Activated CD4-positive, alpha-beta T cell treated with anti-CD3 and anti-CD28 coated beads for 36 hours (primary cell): ENCODE measurements around the gene CLEC16A. TPM values are rescaled to one million over a fixed set of nuclear protein-coding genes. Genes with fewer than 3 reads are reported as not detected.
"Not testable (repeated sequence)": the region's sequence is repeated elsewhere in the genome, so short reads cannot be mapped to it uniquely, and the experiment has no call there.

Experiments used
- ATAC-seq: fragments of 200-7000 bp; cut with Tn5 transposase; one replicate; pipeline ENCODE4 v1.10.0; 2021; ENCODE audit warnings: mild to moderate bottlenecking, moderate library complexity
- CTCF ChIA-PET: fragments of 350-600 bp; sonication (Branson Sonifier 250); formaldehyde crosslinking; loops from one replicate; lab custom pipeline; 2021; ENCODE audit warnings: antibody characterized with exemption; lab: Charles Lee
- POLR2A ChIA-PET: fragments of 350-600 bp; sonication (Branson Sonifier 250); formaldehyde crosslinking; loops from one replicate; lab custom pipeline; 2021; ENCODE audit warnings: antibody characterized with exemption, inconsistent platforms; lab: Charles Lee
- DNase-seq: peaks from one replicate; pipeline ENCODE4 v3.0.0-alpha.2; 2020
- H3K27ac Mint-ChIP-seq: one replicate; pipeline ENCODE4 v1.8.0; 2021; ENCODE audit warnings: mixed read lengths
- H3K27me3 Mint-ChIP-seq: one replicate; pipeline ENCODE4 v1.8.0; 2021; ENCODE audit warnings: mixed read lengths
- H3K36me3 Mint-ChIP-seq: one replicate; pipeline ENCODE4 v1.8.0; 2021; ENCODE audit warnings: low read depth, mixed read lengths
- H3K4me1 Mint-ChIP-seq: one replicate; pipeline ENCODE4 v1.8.0; 2021; ENCODE audit warnings: mixed read lengths
- H3K4me3 Mint-ChIP-seq: one replicate; pipeline ENCODE4 v1.8.0; 2021; ENCODE audit warnings: mild to moderate bottlenecking, moderate library complexity, mixed read lengths
- H3K9me3 Mint-ChIP-seq: one replicate; pipeline ENCODE4 v1.8.0; 2021; ENCODE audit warnings: low read depth, mixed read lengths
- intact Hi-C, 2 experiments: fragments of 100-400 bp; cut with DNase I in 1 of 2; cut with micrococcal nuclease in 1 of 2; formaldehyde crosslinking; loops; one replicate each; pipeline versions ENCODE4 v1.14.2 to v1.15.1; 2022 to 2024; cut with DNase I, micrococcal nuclease
- total RNA-seq, 2 experiments: library from RNA; stranded (reverse); gene quantifications; one replicate each; pipeline ENCODE4 v1.2.3, GENCODE V29; 2021

CLEC16A gene
- total RNA-seq, 2 experiments from 2014 or later = 23.5 to 25.4 TPM

GRCh38 chr16:11211061-11211976, 267.0 kb downstream of the CLEC16A start:
- no peaks in the 10 kb centered on the region for H3K27me3 Mint-ChIP-seq
- peaks cover 10% of the 10 kb centered on the region for H3K9me3 Mint-ChIP-seq
- ChIA-PET CTCF (no interaction called here), POLR2A (interaction anchor here (1.4 kb wide), 1 partner anchor 14 kb away, joined by 3 read pairs; no protein-coding TSS in a partner anchor)
- intact Hi-C loops = no loop called here
- no peak for ATAC-seq
- peaks cover 6% of the 10 kb centered on the region for H3K36me3 Mint-ChIP-seq
- no peak overlapping the region for H3K4me3 Mint-ChIP-seq
- no peak for DNase-seq
- no peak overlapping the region for H3K27ac Mint-ChIP-seq
- H3K4me1 Mint-ChIP-seq = peaks cover 11% of the 10 kb centered on the region

- no peaks in the 10 kb centered on the region for H3K27me3 Mint-ChIP-seq
- POLR2A ChIA-PET = interaction anchor here (0.6 to 1.4 kb wide), 2 partner anchors 13 to 36 kb away, joined by 3 read pairs; no protein-coding TSS in a partner anchor
- intact Hi-C loops = no loop called here
- H3K9me3 Mint-ChIP-seq = peaks cover 10% of the 10 kb centered on the region
- no peak overlapping the region for H3K4me3 Mint-ChIP-seq
- ATAC-seq (no peak), DNase-seq (no peak)
- CTCF ChIA-PET = no interaction called here
- H3K4me1 Mint-ChIP-seq = peaks cover 3% of the 10 kb centered on the region
- no peak overlapping the region for H3K27ac Mint-ChIP-seq
- peaks cover 6% of the 10 kb centered on the region for H3K36me3 Mint-ChIP-seq
These were observed 267.8 kb downstream of the CLEC16A start for GRCh38 chr16:11211977-11212797.

GRCh38 chr16:11212798-11213196, 268.4 kb downstream of the CLEC16A start:
- POLR2A ChIA-PET = interaction anchor here (0.6 to 1.4 kb wide), 2 partner anchors 12 to 36 kb away, joined by 3 read pairs; no protein-coding TSS in a partner anchor
- intact Hi-C loops = no loop called here
- DNase-seq (no peak), ATAC-seq (no peak)
- H3K9me3 Mint-ChIP-seq = peaks cover 11% of the 10 kb centered on the region
- peaks cover 10% of the 10 kb centered on the region for H3K36me3 Mint-ChIP-seq
- CTCF ChIA-PET = no interaction called here
- H3K27me3 Mint-ChIP-seq = no peaks in the 10 kb centered on the region
- H3K4me1 Mint-ChIP-seq = peaks cover 5% of the 10 kb centered on the region
- H3K4me3 Mint-ChIP-seq = no peak overlapping the region
- H3K27ac Mint-ChIP-seq = no peak overlapping the region

GRCh38 chr16:11213373-11213772, 269.0 kb downstream of the CLEC16A start:
- DNase-seq (no peak), ATAC-seq (no peak)
- CTCF ChIA-PET = interaction anchor here (0.6 to 1.1 kb wide), 3 partner anchors 43 to 269 kb away, joined by 3 to 5 read pairs (median 4); partner anchors contain the start of gene SOCS1
- peaks cover 9% of the 10 kb centered on the region for H3K36me3 Mint-ChIP-seq
- H3K27ac Mint-ChIP-seq = no peak overlapping the region
- intact Hi-C loops = no loop called here
- POLR2A ChIA-PET = interaction anchor here (1.4 kb wide), 1 partner anchor 12 kb away, joined by 3 read pairs; no protein-coding TSS in a partner anchor
- no peak overlapping the region for H3K4me3 Mint-ChIP-seq
- H3K9me3 Mint-ChIP-seq = peaks cover 13% of the 10 kb centered on the region
- no peaks in the 10 kb centered on the region for H3K27me3 Mint-ChIP-seq
- H3K4me1 Mint-ChIP-seq = peaks cover 6% of the 10 kb centered on the region

- CTCF ChIA-PET = interaction anchor here (0.6 to 1.1 kb wide), 5 partner anchors 28 to 269 kb away, joined by 3 to 5 read pairs (median 3); partner anchors contain the start of gene SOCS1
- POLR2A ChIA-PET = no interaction called here
These were observed 269.4 kb downstream of the CLEC16A start for GRCh38 chr16:11213799-11214198.

GRCh38 chr16:11215935-11216556, 271.7 kb downstream of the CLEC16A start:
- Mint-ChIP-seq H3K36me3 (peaks cover 11% of the 10 kb centered on the region), H3K27me3 (no peaks in the 10 kb centered on the region), H3K4me1 (peaks cover 8% of the 10 kb centered on the region), H3K9me3 (peaks cover 20% of the 10 kb centered on the region), H3K27ac (no peak overlapping the region), H3K4me3 (no peak overlapping the region)
- CTCF ChIA-PET = interaction anchor here (1.4 kb wide), 1 partner anchor 9 kb away, joined by 5 read pairs; no protein-coding TSS in a partner anchor
- POLR2A ChIA-PET = no interaction called here
- no peak for ATAC-seq
- intact Hi-C loops = no loop called here
- DNase-seq = no peak

More at GRCh38 chr16:11213799-11214198, 269.4 kb downstream of the CLEC16A start:
- DNase-seq (no peak), ATAC-seq (no peak)
- Mint-ChIP-seq H3K36me3 (peaks cover 9% of the 10 kb centered on the region), H3K4me3 (no peak overlapping the region), H3K4me1 (peaks cover 6% of the 10 kb centered on the region), H3K9me3 (peaks cover 16% of the 10 kb centered on the region), H3K27me3 (no peaks in the 10 kb centered on the region), H3K27ac (no peak overlapping the region)
- intact Hi-C loops = no loop called here

GRCh38 chr16:11217651-11218603, 273.6 kb downstream of the CLEC16A start:
- intact Hi-C loops = no loop called here
- CTCF ChIA-PET = interaction anchor here (0.6 to 1.6 kb wide), 15 partner anchors 9 to 254 kb away, joined by 3 to 8 read pairs (median 3); partner anchors contain the start of gene PRM3
- Mint-ChIP-seq H3K27me3 (no peaks in the 10 kb centered on the region), H3K27ac (no peak overlapping the region), H3K36me3 (peaks cover 11% of the 10 kb centered on the region), H3K4me3 (no peak overlapping the region), H3K9me3 (peaks cover 20% of the 10 kb centered on the region), H3K4me1 (peaks cover 14% of the 10 kb centered on the region)
- POLR2A ChIA-PET = no interaction called here
- DNase-seq (no peak), ATAC-seq (no peak)

GRCh38 chr16:11218604-11218962, 274.2 kb downstream of the CLEC16A start:
- intact Hi-C loops = no loop called here
- DNase-seq = no peak
- Mint-ChIP-seq H3K4me1 (peaks cover 19% of the 10 kb centered on the region), H3K27ac (no peak overlapping the region), H3K36me3 (peaks cover 11% of the 10 kb centered on the region), H3K4me3 (no peak overlapping the region), H3K9me3 (peaks cover 20% of the 10 kb centered on the region), H3K27me3 (no peaks in the 10 kb centered on the region)
- ATAC-seq = no peak
- POLR2A ChIA-PET = no interaction called here
- CTCF ChIA-PET = interaction anchor here (0.6 to 1.6 kb wide), 13 partner anchors 10 to 254 kb away, joined by 3 to 8 read pairs (median 3); partner anchors contain the start of gene PRM3

- ATAC-seq (no peak), DNase-seq (no peak)
- no peak overlapping the region for H3K27ac Mint-ChIP-seq
- ChIA-PET POLR2A (interaction anchor here (0.7 kb wide), 1 partner anchor 248 kb away, joined by 3 read pairs; no protein-coding TSS in a partner anchor), CTCF (interaction anchor here (1.6 kb wide), 2 partner anchors 10 to 119 kb away, joined by 6 to 8 read pairs; no protein-coding TSS in a partner anchor)
- intact Hi-C loops = no loop called here
- H3K27me3 Mint-ChIP-seq = no peaks in the 10 kb centered on the region
- peaks cover 13% of the 10 kb centered on the region for H3K36me3 Mint-ChIP-seq
- H3K4me3 Mint-ChIP-seq = no peak overlapping the region
- peaks cover 23% of the 10 kb centered on the region for H3K4me1 Mint-ChIP-seq
- peaks cover 20% of the 10 kb centered on the region for H3K9me3 Mint-ChIP-seq
These were observed 274.8 kb downstream of the CLEC16A start for GRCh38 chr16:11219178-11219577.

- not testable (repeated sequence) for H3K27me3 Mint-ChIP-seq, ATAC-seq, H3K27ac Mint-ChIP-seq, H3K4me3 Mint-ChIP-seq, DNase-seq
- POLR2A ChIA-PET = interaction anchor here (1.0 kb wide), 1 partner anchor 33 kb away, joined by 3 read pairs; no protein-coding TSS in a partner anchor
- CTCF ChIA-PET = interaction anchor here (0.9 kb wide), 1 partner anchor 62 kb away, joined by 3 read pairs; no protein-coding TSS in a partner anchor
- H3K4me1 Mint-ChIP-seq = peaks cover 36% of the 10 kb centered on the region
- peaks cover 20% of the 10 kb centered on the region for H3K9me3 Mint-ChIP-seq
- intact Hi-C loops = loop anchor here in 1 of 2 experiments (5.0 kb wide), 1 partner anchor 43 kb away; no protein-coding TSS in a partner anchor
- H3K36me3 Mint-ChIP-seq = peaks cover 13% of the 10 kb centered on the region
These were observed 276.1 kb downstream of the CLEC16A start for GRCh38 chr16:11220507-11220906.
